Activated B cell treated with CpG ODN at 0.5 μM for 24 hours (primary cell): ENCODE results near the gene AMZ1. TPM values are rescaled to one million over a fixed set of nuclear protein-coding genes. Genes with fewer than 3 reads are reported as not detected.

ENCODE experiments used
- ATAC-seq: fragments of 200-7000 bp; cut with Tn5 transposase; one replicate; pipeline ENCODE4 v1.10.0; 2021; ENCODE audit warnings: low read depth, mild to moderate bottlenecking, moderate library complexity
- CTCF ChIA-PET: fragments of 350-600 bp; sonication (Branson Sonifier 250); formaldehyde crosslinking; loops from one replicate; lab custom pipeline; 2021; ENCODE audit warnings: antibody characterized with exemption; lab: Charles Lee
- POLR2A ChIA-PET: fragments of 350-600 bp; sonication (Branson Sonifier 250); formaldehyde crosslinking; loops from one replicate; lab custom pipeline; 2021; ENCODE audit warnings: antibody characterized with exemption; lab: Charles Lee
- DNase-seq: peaks from one replicate; pipeline ENCODE4 v3.0.0; 2022
- H3K27ac Mint-ChIP-seq: one replicate; pipeline ENCODE4 v1.8.0; 2020; ENCODE audit warnings: mixed read lengths
- H3K27me3 Mint-ChIP-seq: one replicate; pipeline ENCODE4 v1.8.0; 2021; ENCODE audit warnings: mixed read lengths
- H3K36me3 Mint-ChIP-seq: one replicate; pipeline ENCODE4 v1.8.0; 2021; ENCODE audit warnings: low read depth, mixed read lengths
- H3K4me1 Mint-ChIP-seq: one replicate; pipeline ENCODE4 v1.8.0; 2021; ENCODE audit warnings: mixed read lengths
- H3K4me3 Mint-ChIP-seq: one replicate; pipeline ENCODE4 v1.8.0; 2020; ENCODE audit warnings: mild to moderate bottlenecking, mixed read lengths
- H3K9me3 Mint-ChIP-seq: one replicate; pipeline ENCODE4 v1.8.0; 2020; ENCODE audit warnings: mixed read lengths
- CTCF ChIP-seq: fragments of 200-600 bp; IDR thresholded peaks from one replicate; pipeline ENCODE4 v1.8.0; 2022; ENCODE audit warnings: antibody characterized with exemption, mild to moderate bottlenecking
- intact Hi-C: fragments of 100-400 bp; cut with micrococcal nuclease; formaldehyde crosslinking; loops from one replicate; pipeline ENCODE4 v1.15.1; 2024
- total RNA-seq: library from RNA; stranded (reverse); gene quantifications from 2 replicates; pipeline ENCODE4 v1.2.3, GENCODE V29; 2022

AMZ1 gene
- total RNA-seq, 1 donor from 2014 or later: 8.3 TPM

GRCh38 chr7:2714636-2715035 is 26.6 kb downstream of the AMZ1 start:
- ATAC-seq (no peak), DNase-seq (no peak)
- Mint-ChIP-seq H3K36me3 (peaks cover 25% of the 10 kb centered on the region), H3K27me3 (no peaks in the 10 kb centered on the region), H3K27ac (peak overlapping the region; percentile 87), H3K9me3 (no peaks in the 10 kb centered on the region), H3K4me1 (peaks cover 75% of the 10 kb centered on the region), H3K4me3 (no peak overlapping the region)
- no peak for TF ChIP-seq CTCF
- intact Hi-C loops: loop anchor here (5.0 kb wide), 2 partner anchors 128 to 328 kb away; partner anchors contain the start of genes CARD11 and GNA12
- CTCF ChIA-PET: interaction anchor here (1.0 kb wide), 2 partner anchors 43 kb away, joined by 3 to 5 read pairs; no protein-coding TSS in a partner anchor
- POLR2A ChIA-PET: interaction anchor here (0.8 kb wide), 1 partner anchor 83 kb away, joined by 3 read pairs; the partner anchor contains the start of gene TTYH3

GRCh38 chr7:2715341-2716231 is 27.6 kb downstream of the AMZ1 start:
- Mint-ChIP-seq H3K4me1 (peaks cover 71% of the 10 kb centered on the region), H3K27ac (peak overlapping the region; percentile 87), H3K9me3 (no peaks in the 10 kb centered on the region), H3K4me3 (peak overlapping the region; percentile 64), H3K27me3 (no peaks in the 10 kb centered on the region), H3K36me3 (peaks cover 24% of the 10 kb centered on the region)
- DNase-seq (no peak), ATAC-seq (peak; percentile 11)
- ChIA-PET CTCF (interaction anchor here (0.9 to 1.4 kb wide), 4 partner anchors 17 to 45 kb away, joined by 3 to 6 read pairs (median 4); no protein-coding TSS in a partner anchor), POLR2A (interaction anchor here (0.5 to 1.3 kb wide), 4 partner anchors 42 to 1861 kb away, joined by 3 to 5 read pairs (median 4); no protein-coding TSS in a partner anchor)
- intact Hi-C loops: loop anchor here (2.0 to 5.0 kb wide), 3 partner anchors 17 to 327 kb away; partner anchors contain the start of genes CARD11 and GNA12
- TF ChIP-seq CTCF: no peak

- Mint-ChIP-seq H3K9me3 (no peaks in the 10 kb centered on the region), H3K27me3 (no peaks in the 10 kb centered on the region), H3K36me3 (peaks cover 26% of the 10 kb centered on the region), H3K4me3 (no peak overlapping the region), H3K27ac (peak overlapping the region; percentile 12), H3K4me1 (peaks cover 69% of the 10 kb centered on the region)
- POLR2A ChIA-PET: interaction anchor here (0.5 to 1.3 kb wide), 3 partner anchors 148 to 1860 kb away, joined by 3 to 5 read pairs (median 3); no protein-coding TSS in a partner anchor
- intact Hi-C loops: loop anchor here (2.0 to 5.0 kb wide), 3 partner anchors 18 to 326 kb away; partner anchors contain the start of genes CARD11 and GNA12
- DNase-seq: no peak
- no peak for ATAC-seq
- TF ChIP-seq CTCF: no peak
- CTCF ChIA-PET: interaction anchor here (0.9 to 1.4 kb wide), 2 partner anchors 18 to 20 kb away, joined by 4 to 6 read pairs; no protein-coding TSS in a partner anchor
Measured at GRCh38 chr7:2716488-2716887, 28.5 kb downstream of the AMZ1 start.

GRCh38 chr7:2716906-2717292 is 28.9 kb downstream of the AMZ1 start:
- H3K27me3 Mint-ChIP-seq: no peaks in the 10 kb centered on the region
- ChIA-PET CTCF (no interaction called here), POLR2A (interaction anchor here (2.6 kb wide), 1 partner anchor 18 kb away, joined by 7 read pairs; no protein-coding TSS in a partner anchor)
- no peak for ATAC-seq
- H3K36me3 Mint-ChIP-seq: peaks cover 26% of the 10 kb centered on the region
- intact Hi-C loops: loop anchor here (2.0 to 5.0 kb wide), 3 partner anchors 18 to 325 kb away; partner anchors contain the start of genes CARD11 and GNA12
- H3K4me3 Mint-ChIP-seq: no peak overlapping the region
- no peaks in the 10 kb centered on the region for H3K9me3 Mint-ChIP-seq
- TF ChIP-seq CTCF: no peak
- DNase-seq: no peak
- peaks cover 69% of the 10 kb centered on the region for H3K4me1 Mint-ChIP-seq
- H3K27ac Mint-ChIP-seq: peak overlapping the region; percentile 12
